ENCODE data around the gene ARRDC5.
"Not testable (repeated sequence)": the region's sequence is repeated elsewhere in the genome, so short reads cannot be mapped to it uniquely, and the experiment has no call there.

ARRDC5 gene

GRCh38 chr19:4902796-4903195 is at the start of gene ARRDC5:
ARRDC5 (minus strand) TSS chr19:4902896; CDS start chr19:4902825, 71 bp downstream.
- DNase-seq (ENCODE audit: low read depth) = no peak

- no peak for DNase-seq (ENCODE audit: low read depth)
Measured at GRCh38 chr19:4951656-4952055, 49.0 kb upstream of the ARRDC5 start.

GRCh38 chr19:4950650-4951049 is 48.0 kb upstream of the ARRDC5 start:
- not testable (repeated sequence) for DNase-seq (ENCODE audit: low read depth)

- DNase-seq (ENCODE audit: low read depth) = not testable (repeated sequence)
Measured at GRCh38 chr19:4941638-4942169, 39.0 kb upstream of the ARRDC5 start.

GRCh38 chr19:4939466-4939865 is 36.8 kb upstream of the ARRDC5 start:
- no peak for DNase-seq (ENCODE audit: low read depth)

GRCh38 chr19:4938461-4938860 is 35.8 kb upstream of the ARRDC5 start:
- DNase-seq (ENCODE audit: low read depth) = not testable (repeated sequence)

GRCh38 chr19:4937060-4937459 is 34.4 kb upstream of the ARRDC5 start:
- DNase-seq (ENCODE audit: low read depth) = no peak

- no peak for DNase-seq (ENCODE audit: low read depth)
Measured at GRCh38 chr19:4935444-4935843, 32.7 kb upstream of the ARRDC5 start.

GRCh38 chr19:4933528-4933927 is 30.8 kb upstream of the ARRDC5 start:
- DNase-seq (ENCODE audit: low read depth) = peak; percentile 63

GRCh38 chr19:4932711-4933110 is 30.0 kb upstream of the ARRDC5 start:
- DNase-seq (ENCODE audit: low read depth) = no peak

GRCh38 chr19:4930664-4931063 is 28.0 kb upstream of the ARRDC5 start:
- DNase-seq (ENCODE audit: low read depth) = peak; percentile 70

GRCh38 chr19:4929186-4929585 is 26.5 kb upstream of the ARRDC5 start:
- peak; percentile 56 for DNase-seq (ENCODE audit: low read depth)

- no peak for DNase-seq (ENCODE audit: low read depth)
Measured at GRCh38 chr19:4923276-4923747, 20.6 kb upstream of the ARRDC5 start.

- peak; percentile 52 for DNase-seq (ENCODE audit: low read depth)
Measured at GRCh38 chr19:4922530-4923275, 20.0 kb upstream of the ARRDC5 start.

- DNase-seq (ENCODE audit: low read depth) = no peak
Measured at GRCh38 chr19:4916292-4917082, 13.8 kb upstream of the ARRDC5 start.

- peak; percentile 77 for DNase-seq (ENCODE audit: low read depth)
Measured at GRCh38 chr19:4914736-4915501, 12.2 kb upstream of the ARRDC5 start.

- peak; percentile 20 for DNase-seq (ENCODE audit: low read depth)
Measured at GRCh38 chr19:4913996-4914735, 11.5 kb upstream of the ARRDC5 start.

- peak; percentile 100 for DNase-seq (ENCODE audit: low read depth)
Measured at GRCh38 chr19:4911786-4912672, 9.3 kb upstream of the ARRDC5 start.

GRCh38 chr19:4911314-4911713 is 8.6 kb upstream of the ARRDC5 start:
- DNase-seq (ENCODE audit: low read depth) = no peak

GRCh38 chr19:4910594-4911281 is 8.0 kb upstream of the ARRDC5 start:
- peak; percentile 44 for DNase-seq (ENCODE audit: low read depth)

Measured in amniotic epithelial cell (primary cell).